Stimulated activated CD4-positive, alpha-beta T cell treated with anti-CD3 and anti-CD28 coated beads, Interleukin-12 subunit alpha, Interleukin-12 subunit beta, amount 100 ng/mL, for 24 hours (primary cell): Measurements from ENCODE around the gene NUDCD3.

Experiments
- DNase-seq, 2 experiments: peaks; one replicate each; pipeline ENCODE4 v3.0.0-alpha.2; 2020; ENCODE audit warnings: low read depth in 2 of 2

NUDCD3 gene

GRCh38 chr7:44384586-44385433 lies 105.6 kb downstream of the NUDCD3 start:
- no peak for DNase-seq

- no peak for DNase-seq
Observed at GRCh38 chr7:44383566-44383965, 106.9 kb downstream of the NUDCD3 start.

DNA sequence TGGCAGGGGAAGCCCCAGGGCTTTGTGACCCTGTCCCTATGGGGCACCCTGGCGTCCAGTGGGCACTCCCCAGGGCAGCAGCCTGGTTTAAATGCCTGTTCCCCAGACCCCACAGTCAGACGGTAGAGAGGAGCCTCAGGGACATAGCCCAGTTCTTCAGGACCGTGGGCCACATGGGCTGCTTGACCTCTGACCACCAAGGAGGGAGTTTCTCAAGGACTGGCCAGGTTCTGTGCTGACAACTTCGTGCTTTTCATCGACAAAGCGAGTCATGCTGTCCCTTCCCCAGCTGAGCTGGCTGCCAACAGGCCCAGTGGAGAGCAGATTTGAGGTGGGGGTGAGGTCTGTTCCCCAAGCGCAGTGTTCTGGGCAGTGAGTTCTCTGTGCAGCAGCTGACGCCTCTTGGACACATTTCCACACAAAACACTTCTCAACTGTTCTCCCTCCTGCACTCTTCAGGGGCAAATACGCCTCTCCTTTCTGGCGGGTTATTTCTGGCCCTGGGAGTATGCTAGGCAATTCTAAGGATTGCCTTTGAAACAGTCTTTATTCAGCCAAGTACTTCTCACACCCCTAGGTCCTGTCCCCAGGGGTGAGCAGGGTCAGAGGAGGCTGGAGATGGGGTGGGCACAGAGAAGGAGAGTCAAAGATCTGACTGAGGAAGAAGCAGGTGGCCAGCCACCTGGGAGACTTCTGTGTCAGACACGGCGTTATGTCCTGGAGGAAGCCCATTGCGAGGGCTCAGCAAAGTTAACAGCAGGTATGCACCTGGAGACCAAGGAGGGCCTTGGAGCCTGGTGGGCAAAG lies 107.8 kb downstream of the NUDCD3 start:
- DNase-seq, result no peak

GRCh38 chr7:44381494-44382220 lies 108.8 kb downstream of the NUDCD3 start:
- DNase-seq, result no peak

DNA sequence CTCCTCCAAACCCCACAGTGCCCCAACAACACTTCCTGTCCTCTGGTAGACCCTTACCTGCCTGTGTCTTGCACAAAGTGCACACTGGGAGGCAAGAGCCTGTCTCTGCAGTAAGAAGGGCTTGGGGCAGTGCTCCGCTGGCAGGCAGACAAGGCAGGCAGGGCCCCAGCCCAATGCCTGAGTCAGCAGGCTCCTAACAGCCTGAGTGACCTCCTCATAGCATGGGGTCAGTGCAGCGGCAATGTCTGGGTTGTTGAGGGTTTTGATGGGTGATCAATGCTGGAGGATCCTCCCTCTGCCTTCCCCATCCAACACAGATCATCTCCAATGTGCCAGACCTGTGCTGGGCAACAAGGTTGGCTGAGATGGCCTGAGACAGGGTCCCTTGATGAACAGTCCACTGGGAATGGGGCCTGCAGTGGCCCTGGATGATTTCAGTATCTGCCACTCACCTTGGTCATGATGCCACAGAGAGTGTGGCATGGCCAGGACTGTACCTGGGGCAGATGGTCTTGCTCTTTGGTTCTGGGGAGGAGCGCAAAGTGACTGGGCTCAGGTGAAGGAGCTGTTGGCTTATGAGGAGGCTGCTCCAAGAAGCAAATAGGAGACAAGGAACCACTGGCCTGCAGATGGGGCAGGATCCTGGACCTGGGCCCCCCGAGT lies 109.5 kb downstream of the NUDCD3 start:
- DNase-seq, result no peak

GRCh38 chr7:44380189-44380830 lies 110.1 kb downstream of the NUDCD3 start:
- DNase-seq, result no peak

DNA sequence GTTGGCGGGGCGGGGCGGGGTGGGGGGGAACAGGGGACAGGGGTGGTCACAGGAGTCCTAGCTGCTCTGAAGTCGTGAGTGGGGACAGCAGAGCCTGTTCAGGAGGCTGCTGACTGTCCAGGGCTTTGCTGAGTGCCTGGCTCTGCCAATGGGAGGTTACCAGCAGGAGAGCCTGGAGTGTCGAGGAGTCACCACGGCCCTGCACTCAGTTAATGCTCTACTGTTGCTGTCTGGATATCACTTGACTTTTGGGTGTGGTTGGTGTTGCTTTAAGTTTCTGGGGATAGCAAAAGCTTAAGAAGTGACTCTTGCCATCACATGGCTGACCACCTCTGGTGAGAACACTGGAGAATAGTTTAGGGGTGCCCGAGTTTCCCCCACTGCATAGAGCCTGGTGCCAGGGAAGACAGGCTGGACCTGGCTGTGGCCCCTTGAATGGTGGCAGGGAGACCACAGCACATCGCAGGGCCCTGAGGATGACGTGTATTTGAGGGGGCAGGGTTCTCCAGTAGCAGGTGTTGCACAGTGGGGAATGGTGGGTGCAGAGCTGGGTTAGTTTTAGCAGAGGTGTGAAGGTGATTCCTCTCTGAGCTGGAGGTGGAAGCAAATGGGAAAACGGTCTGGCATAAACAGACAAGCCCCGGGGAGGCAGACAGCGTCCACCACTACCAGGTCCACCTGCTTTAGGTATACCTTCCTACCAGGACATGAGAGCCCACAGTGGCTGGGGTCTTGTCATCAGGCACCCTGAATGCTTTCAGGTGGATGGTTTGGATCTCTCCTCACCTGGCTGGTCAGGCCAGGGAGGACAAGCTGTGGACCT lies 110.9 kb downstream of the NUDCD3 start:
- no peak for DNase-seq

GRCh38 chr7:44378744-44379143 lies 111.7 kb downstream of the NUDCD3 start:
- DNase-seq, result no peak

DNA sequence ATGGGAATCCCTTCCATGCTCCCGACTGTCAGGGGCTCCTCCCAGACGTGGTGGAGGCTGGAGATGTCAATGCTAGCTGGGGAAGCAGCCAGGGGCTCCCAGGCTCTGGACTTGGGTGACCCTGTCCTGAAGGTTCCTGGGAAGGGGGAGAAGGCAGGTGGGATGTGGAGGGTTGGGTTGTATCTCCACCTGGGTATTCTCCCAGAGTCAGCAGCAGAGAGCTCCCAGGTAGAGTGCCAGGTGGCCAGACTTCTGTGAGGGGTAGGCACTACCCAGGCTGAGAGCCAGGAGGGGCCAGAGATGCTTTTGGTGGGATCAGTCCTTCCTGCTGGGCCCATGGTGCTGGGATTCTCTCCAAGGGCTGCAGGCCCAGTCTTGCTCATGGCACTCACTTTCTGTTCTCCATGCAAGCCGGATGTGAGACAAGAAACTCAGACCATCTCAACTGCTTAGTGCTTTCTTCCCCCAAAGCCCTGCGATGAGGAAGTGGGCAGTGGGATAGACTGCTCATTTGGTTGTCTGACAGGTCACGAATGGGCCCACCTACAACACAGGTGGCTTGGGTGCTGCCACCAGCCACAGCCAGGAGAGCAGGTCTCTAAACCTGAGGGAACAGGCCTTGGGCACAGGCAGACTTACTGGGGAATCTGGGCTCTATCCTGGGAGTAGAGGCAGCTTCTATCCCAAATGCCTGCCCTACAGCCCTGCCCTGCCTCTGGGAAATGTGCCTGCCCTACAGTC lies 112.6 kb downstream of the NUDCD3 start:
- DNase-seq, result no peak

- no peak for DNase-seq
Observed at GRCh38 chr7:44377134-44377463, 113.4 kb downstream of the NUDCD3 start.

DNA sequence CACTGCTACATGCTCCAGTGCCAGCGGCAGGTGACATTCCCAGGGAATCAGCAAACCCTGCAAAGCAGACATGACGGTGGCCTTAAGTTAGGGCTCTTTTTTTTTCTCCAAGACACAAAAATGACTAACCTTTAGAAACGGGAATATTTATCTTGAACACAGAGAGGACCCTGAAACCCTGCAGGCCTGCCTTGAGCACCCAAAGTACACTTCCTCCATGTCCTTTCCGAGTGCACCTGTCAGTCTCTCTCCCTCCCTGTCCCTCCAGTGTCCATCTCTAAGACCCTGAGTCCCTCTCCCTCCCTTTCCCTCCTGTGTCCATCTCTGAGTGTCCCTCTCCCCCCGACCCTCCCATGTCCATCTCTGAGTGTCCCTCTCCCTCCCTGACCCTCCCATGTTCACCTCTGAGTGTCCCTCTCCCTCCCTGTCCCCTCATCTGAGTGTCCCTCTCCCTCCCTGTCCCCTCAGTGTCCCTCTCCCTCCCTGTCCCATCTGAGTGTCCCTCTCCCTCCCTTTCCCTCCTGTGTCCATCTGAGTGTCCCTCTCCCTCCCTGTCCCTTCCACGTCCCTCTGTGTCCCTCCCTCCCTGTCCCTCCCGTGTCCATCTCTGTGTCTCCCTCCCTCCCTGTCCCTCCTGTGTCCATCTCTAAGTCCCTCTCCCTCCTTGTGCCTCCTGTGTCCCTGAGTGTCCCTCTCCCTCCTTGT lies 113.9 kb downstream of the NUDCD3 start:
- DNase-seq, result no peak

DNA sequence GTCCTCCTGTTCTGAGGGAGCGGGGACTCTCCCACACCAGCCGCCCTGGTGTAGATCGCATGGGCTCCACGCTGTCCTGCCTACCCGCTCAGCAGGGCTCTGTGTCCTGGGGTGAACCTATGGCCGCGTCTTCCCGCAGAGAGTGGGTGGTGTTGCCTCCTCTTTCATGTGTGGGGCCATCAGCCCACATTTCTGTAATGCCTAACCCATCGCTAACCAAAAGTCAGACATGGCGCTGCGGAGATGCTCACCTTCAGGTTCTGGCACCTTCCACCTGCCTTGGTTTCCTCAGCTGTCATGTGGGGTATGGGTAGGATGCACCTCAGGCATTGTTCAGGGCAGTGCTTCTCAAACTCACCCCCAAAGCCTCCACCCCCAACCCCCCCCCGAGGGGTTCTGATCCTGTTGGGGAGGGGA lies 114.5 kb downstream of the NUDCD3 start:
- DNase-seq, result no peak

DNA sequence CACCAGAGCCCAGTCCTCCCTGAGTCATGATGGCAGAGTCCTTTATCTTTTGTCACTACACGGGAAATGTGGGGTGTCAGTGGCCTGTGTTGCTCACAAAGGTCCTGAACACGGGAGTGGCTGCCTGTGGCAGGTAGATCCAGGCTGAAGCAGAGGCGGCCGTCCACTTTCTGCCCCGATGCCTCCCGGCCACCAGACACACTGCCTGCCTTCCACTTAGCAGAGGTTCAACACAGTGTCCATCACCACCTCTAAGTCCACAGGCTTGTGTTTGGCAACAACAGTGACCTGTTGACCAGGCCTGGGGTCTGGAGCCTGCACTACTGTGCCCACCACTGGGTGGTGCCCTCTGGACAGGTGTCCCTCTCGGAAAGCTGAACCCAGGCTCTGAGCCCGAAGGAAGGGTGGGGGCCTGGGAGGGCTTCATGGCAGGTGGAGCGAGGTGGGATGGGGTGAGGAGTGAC lies 115.2 kb downstream of the NUDCD3 start:
- DNase-seq, result no peak

GRCh38 chr7:44374007-44374763 lies 116.3 kb downstream of the NUDCD3 start:
- no peak for DNase-seq

DNA sequence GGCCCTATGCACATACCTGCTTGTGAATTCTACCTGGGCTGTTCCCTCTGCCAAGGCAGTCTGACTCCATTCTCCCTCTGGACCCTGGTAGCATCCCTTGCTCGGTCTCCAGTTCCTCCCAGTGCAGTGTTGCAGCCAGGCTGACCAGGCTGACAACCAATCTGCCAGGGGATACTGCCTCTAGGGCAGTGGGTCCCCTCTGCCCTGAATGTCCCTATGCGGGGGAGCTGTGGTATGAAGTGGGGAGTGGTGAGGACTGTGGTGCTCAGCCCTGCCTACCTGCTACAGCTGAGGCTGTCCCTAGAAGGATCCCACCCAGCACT lies 117.1 kb downstream of the NUDCD3 start:
- DNase-seq, result no peak

- no peak for DNase-seq
Observed at GRCh38 chr7:44372560-44373417, 117.7 kb downstream of the NUDCD3 start.

DNA sequence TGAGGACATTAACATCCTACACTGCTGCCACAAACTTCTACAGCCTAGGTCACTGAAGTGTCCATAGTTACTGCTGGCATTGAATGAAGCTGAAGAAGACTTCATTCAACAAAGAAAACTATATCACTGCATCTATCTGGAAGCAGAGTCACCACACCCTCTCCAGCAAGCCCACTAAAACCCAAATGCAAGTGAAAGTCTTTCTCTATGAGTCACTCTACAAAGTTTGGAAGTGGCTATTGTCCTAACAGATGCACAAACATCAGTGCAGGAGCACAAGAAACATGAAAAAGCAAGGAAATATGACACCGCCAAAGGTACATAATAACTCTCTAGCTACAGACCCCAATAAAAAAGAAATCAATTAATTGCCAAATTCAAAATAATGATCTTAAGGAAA lies 121.6 kb downstream of the NUDCD3 start:
- DNase-seq, result no peak

- DNase-seq, result no peak
Observed at GRCh38 chr7:44368455-44368854, 122.0 kb downstream of the NUDCD3 start.
